Left lung (tissue), 10 donors: ENCODE data around the gene ZNF771. TPM values are rescaled to one million over a fixed set of nuclear protein-coding genes. Genes with fewer than 3 reads are reported as not detected.

ENCODE experiments used
- ATAC-seq: fragments of 200-7000 bp; cut with Tn5 transposase; one replicate; pipeline ENCODE4 v1.9.1; 2020; ENCODE audit warnings: moderate library complexity
- DNase-seq, 4 donors: peaks; one replicate each; pipeline ENCODE4 v3.0.0-alpha.2; 2013 to 2020
- H3K27ac ChIP-seq, 2 donors: fragments of 200-600 bp; sonication (generic) in 1 of 2; one replicate each; pipeline versions ENCODE4 v1.5.0 to v1.8.0; 2020 to 2021
- H3K27me3 ChIP-seq, 2 donors: fragments of 200-600 bp; sonication (generic) in 1 of 2; one replicate each; pipeline versions ENCODE4 v1.5.0 to v1.8.0; 2020 to 2021
- H3K36me3 ChIP-seq, 2 donors: fragments of 200-600 bp; sonication (generic) in 1 of 2; one replicate each; pipeline versions ENCODE4 v1.5.0 to v1.8.0; 2020 to 2021
- H3K4me1 ChIP-seq, 2 donors: fragments of 200-600 bp; one replicate each; pipeline ENCODE4 v1.8.0; 2021
- H3K4me3 ChIP-seq, 2 donors: fragments of 200-600 bp; sonication (generic) in 1 of 2; one replicate each; pipeline versions ENCODE4 v1.5.0 to v1.8.0; 2020 to 2021; ENCODE audit warnings: mild to moderate bottlenecking in 1 of 2
- H3K9me3 ChIP-seq, 2 donors: fragments of 200-600 bp; sonication (generic) in 1 of 2; one replicate each; pipeline versions ENCODE4 v1.5.0 to v1.8.0; 2020 to 2021
- intact Hi-C, 2 donors: fragments of 100-400 bp; cut with DNase I; formaldehyde crosslinking; loops; one replicate each; pipeline versions ENCODE4 v1.11.2 to v1.14.2; 2022
- polyA plus RNA-seq, 6 donors: library from polyadenylated mRNA; unstranded; fragments of 120-200 nt; gene quantifications; one replicate each; pipeline ENCODE4 v1.2.1, GENCODE V29; 2013; ENCODE audit not compliant: insufficient read length in 6 of 6
- total RNA-seq, 2 donors: library from RNA; stranded (reverse); fragmentation: NEBNext Ultra II Directional; extraction: Animal tissue kit (Norgen Biotek cat#: 25700); gene quantifications; one replicate each; pipeline ENCODE4 v1.2.1, GENCODE V29; 2021
- TF ChIP-seq, protein P1 (sequence below), 2 donors: fragments of 200-600 bp; sonication (generic) in 1 of 2; IDR thresholded peaks; one replicate each; pipeline versions ENCODE4 v1.5.0 to v1.8.0; 2021; ENCODE audit warnings: antibody characterized with exemption in 2 of 2
- donor health status: DM: no; HTN: yes; CAD: no.
- donor health status: DM: no; HTN: no; CAD: no.

The ZNF771 gene
- total and polyA plus RNA-seq, 8 donors: 4.0 to 8.5 (median 5.8) TPM

DNA sequence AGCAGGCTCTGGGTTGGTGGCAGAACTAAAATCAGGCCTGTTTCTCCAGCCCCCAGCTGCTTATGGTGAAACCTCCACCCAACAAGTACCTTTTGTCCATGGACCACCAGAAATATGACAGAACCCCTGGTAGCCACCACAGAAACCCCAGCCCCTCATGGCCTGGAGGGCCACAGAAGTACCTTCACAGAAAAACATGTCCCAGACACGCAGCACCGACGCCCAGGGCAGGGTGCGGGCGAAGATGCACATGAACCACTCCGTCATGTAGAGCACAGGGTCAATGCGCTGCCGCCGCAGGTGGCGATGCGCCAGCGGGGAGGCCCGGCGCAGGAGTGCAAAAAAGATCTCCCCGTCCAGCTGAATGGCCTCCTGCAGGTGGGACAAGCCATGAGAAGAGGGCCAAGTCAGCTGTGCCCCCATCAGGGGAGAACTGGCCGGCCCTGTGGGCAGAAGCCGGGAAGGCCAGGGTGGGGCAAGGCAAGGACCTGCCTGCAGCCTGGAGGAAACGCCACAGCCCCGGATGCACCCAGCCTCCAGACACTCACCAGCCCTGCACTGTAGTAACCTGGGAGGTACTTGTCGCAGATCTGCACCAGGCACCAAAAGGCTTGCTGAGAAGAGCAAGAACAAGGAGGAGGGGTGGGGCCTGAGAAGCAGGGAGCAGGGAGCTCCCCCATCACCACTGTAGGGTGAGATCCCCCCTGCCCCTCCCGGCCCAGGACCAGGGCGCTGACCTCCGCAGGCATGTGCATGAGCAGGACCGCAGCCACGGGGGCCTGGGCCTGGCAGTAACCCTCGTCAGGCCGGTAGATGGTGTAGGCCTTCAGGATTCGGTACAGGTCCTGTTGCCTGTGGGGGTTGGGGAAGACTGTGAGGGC lies 48.2 kb upstream of the ZNF771 start:
- DNase-seq: peak in 1 of 4 donors; percentile 26
- H3K36me3 ChIP-seq: peaks cover 0 to 75% of the 10 kb centered on the region in 2 donors

DNA sequence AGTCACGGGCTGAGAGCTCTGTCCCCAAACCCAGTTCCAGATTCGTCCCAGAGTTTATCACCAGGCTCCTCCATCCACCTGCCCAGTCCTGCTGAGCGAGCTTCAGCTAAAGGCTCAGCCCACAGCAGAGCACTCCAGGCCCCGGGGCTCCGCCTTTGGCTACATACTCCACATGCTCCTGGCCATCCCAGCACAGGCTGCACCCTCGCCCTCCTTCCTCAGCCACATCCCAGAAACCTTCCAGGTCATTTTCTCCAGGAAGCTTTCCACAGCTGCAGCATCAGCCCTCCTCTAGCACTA lies 47.6 kb upstream of the ZNF771 start:
- Histone ChIP-seq H3K27ac (no peak overlapping the region), H3K4me1 (peaks cover 4 to 16% of the 10 kb centered on the region in 2 donors), H3K36me3 (peaks cover 0 to 81% of the 10 kb centered on the region in 2 donors), H3K27me3 (no peaks in the 10 kb centered on the region), H3K9me3 (no peaks in the 10 kb centered on the region), H3K4me3 (no peak overlapping the region)
- ATAC-seq (peak; percentile 14), DNase-seq (peak in 1 of 4 donors; percentile 37)
- intact Hi-C loops: no loop called here
- TF ChIP-seq, protein P1, sequence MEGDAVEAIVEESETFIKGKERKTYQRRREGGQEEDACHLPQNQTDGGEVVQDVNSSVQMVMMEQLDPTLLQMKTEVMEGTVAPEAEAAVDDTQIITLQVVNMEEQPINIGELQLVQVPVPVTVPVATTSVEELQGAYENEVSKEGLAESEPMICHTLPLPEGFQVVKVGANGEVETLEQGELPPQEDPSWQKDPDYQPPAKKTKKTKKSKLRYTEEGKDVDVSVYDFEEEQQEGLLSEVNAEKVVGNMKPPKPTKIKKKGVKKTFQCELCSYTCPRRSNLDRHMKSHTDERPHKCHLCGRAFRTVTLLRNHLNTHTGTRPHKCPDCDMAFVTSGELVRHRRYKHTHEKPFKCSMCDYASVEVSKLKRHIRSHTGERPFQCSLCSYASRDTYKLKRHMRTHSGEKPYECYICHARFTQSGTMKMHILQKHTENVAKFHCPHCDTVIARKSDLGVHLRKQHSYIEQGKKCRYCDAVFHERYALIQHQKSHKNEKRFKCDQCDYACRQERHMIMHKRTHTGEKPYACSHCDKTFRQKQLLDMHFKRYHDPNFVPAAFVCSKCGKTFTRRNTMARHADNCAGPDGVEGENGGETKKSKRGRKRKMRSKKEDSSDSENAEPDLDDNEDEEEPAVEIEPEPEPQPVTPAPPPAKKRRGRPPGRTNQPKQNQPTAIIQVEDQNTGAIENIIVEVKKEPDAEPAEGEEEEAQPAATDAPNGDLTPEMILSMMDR (IDR thresholded peaks at IDR 0.05): no peak

More for the DNA sequence above, 48.2 kb upstream of the ZNF771 start:
- H3K27ac ChIP-seq: no peak overlapping the region
- peaks cover 8 to 21% of the 10 kb centered on the region in 2 donors for H3K4me1 ChIP-seq
- ATAC-seq: no peak
- no peaks in the 10 kb centered on the region for H3K27me3 ChIP-seq
- TF ChIP-seq, protein P1 (IDR thresholded peaks at IDR 0.05): no peak
- H3K4me3 ChIP-seq: no peak overlapping the region
- intact Hi-C loops: no loop called here
- H3K9me3 ChIP-seq: no peaks in the 10 kb centered on the region

DNA sequence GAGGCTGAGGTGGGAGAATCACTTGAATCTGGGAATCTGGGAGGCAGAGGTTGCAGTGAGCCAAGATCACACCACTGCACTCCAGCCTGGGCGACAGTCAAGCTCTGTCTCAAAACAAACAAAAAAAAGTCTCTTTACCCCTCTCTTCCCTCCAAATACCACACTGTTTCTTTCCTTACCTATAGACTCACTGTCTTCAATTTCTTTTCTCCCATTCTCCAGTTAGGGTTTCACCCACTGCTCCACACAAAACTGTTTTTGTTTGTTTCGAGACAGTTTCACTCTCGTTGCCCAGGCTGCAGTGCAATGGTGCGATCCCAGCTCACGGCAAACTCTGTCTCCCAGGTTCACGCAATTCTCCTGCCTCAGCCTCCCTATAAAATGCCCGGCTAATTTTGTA lies 46.2 kb upstream of the ZNF771 start:
- Histone ChIP-seq H3K9me3 (no peaks in the 10 kb centered on the region), H3K36me3 (peaks cover 0 to 95% of the 10 kb centered on the region in 2 donors), H3K4me3 (no peak overlapping the region), H3K27ac (no peak overlapping the region), H3K27me3 (no peaks in the 10 kb centered on the region), H3K4me1 (peaks cover 0 to 17% of the 10 kb centered on the region in 2 donors)
- intact Hi-C loops: no loop called here
- TF ChIP-seq, protein P1 (IDR thresholded peaks at IDR 0.05): no peak
- ATAC-seq (no peak), DNase-seq (no peak)

DNA sequence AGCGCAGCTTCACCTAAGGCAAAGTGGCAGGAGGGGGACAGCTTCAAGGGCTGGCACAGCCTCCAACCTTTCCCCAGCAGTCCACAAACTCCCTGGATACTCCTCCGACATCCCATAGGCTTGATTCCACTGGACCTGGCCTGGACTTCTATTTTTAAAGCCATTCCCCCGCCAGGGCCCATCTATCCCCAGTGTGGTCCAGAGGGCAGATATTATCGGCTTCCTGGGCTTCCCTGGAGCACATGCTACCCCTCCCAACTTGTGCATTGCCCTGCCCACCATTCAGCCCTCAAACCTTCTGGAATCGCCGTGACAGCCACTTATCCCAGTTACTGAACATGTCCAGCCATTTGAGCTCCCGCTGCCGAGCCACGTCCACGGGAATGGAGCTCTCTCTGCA lies 42.2 kb upstream of the ZNF771 start:
- ATAC-seq (no peak), DNase-seq (no peak)
- Histone ChIP-seq H3K4me1 (peaks cover 4 to 34% of the 10 kb centered on the region in 2 donors), H3K9me3 (no peaks in the 10 kb centered on the region), H3K27ac (no peak overlapping the region), H3K36me3 (peaks cover 0 to 67% of the 10 kb centered on the region in 2 donors), H3K4me3 (no peak overlapping the region), H3K27me3 (no peaks in the 10 kb centered on the region)
- intact Hi-C loops: no loop called here
- TF ChIP-seq, protein P1 (IDR thresholded peaks at IDR 0.05): no peak

DNA sequence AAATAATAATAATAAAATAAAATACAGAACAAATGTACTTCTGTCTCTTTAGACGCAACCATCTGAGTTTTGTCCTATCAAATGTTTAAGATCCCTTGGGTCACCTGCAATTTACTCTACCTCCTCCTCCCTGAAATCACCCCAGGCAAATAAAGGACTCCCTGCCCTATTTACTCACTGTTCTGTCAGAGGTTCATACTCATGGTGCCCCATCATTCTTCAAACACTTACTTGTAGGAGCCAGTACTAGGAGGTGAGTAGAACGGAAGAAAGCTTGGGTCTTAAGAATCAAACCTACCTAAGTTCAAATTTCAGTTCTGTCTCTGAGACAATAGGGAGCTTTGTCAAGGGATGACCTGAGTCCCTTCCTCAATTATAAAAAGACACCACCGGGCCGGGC lies 40.9 kb upstream of the ZNF771 start:
- H3K9me3 ChIP-seq: no peaks in the 10 kb centered on the region
- no peak for DNase-seq
- intact Hi-C loops: no loop called here
- TF ChIP-seq, protein P1 (IDR thresholded peaks at IDR 0.05): no peak
- H3K27me3 ChIP-seq: no peaks in the 10 kb centered on the region
- ATAC-seq: no peak
- peaks cover 4 to 39% of the 10 kb centered on the region in 2 donors for H3K4me1 ChIP-seq
- no peak overlapping the region for H3K4me3 ChIP-seq
- peaks cover 0 to 54% of the 10 kb centered on the region in 2 donors for H3K36me3 ChIP-seq
- H3K27ac ChIP-seq: no peak overlapping the region
